NCI-H2196 treated with DMSO at 0.1 percent for 48 hours (cell line): ENCODE data around the gene SHANK2.
"Not testable (repeated sequence)": the region's sequence is repeated elsewhere in the genome, so short reads cannot be mapped to it uniquely, and the experiment has no call there.

Experiments used
- DNase-seq: peaks from one replicate; lab custom pipeline; 2025; ENCODE audit not compliant: unreplicated experiment; lab: John Stamatoyannopoulos, UW

The SHANK2 gene

GRCh38 chr11:71245601-71246391 lies 6.6 kb downstream of the SHANK2 start:
- no peak for DNase-seq

- no peak for DNase-seq
Observed at GRCh38 chr11:71244116-71244810, 8.1 kb downstream of the SHANK2 start.

- DNase-seq: no peak
Observed at GRCh38 chr11:71242391-71242790, 10.0 kb downstream of the SHANK2 start.

GRCh38 chr11:71241721-71242259 lies 10.6 kb downstream of the SHANK2 start:
- no peak for DNase-seq

GRCh38 chr11:71240865-71241691 lies 11.3 kb downstream of the SHANK2 start:
- no peak for DNase-seq

GRCh38 chr11:71240061-71240690 lies 12.2 kb downstream of the SHANK2 start:
- no peak for DNase-seq

GRCh38 chr11:71239581-71239980 lies 12.8 kb downstream of the SHANK2 start:
- no peak for DNase-seq

- DNase-seq: no peak
Observed at GRCh38 chr11:71238941-71239340, 13.4 kb downstream of the SHANK2 start.

- DNase-seq: no peak
Observed at GRCh38 chr11:71238285-71238875, 14.0 kb downstream of the SHANK2 start.

- DNase-seq: no peak
Observed at GRCh38 chr11:71237853-71238252, 14.5 kb downstream of the SHANK2 start.

GRCh38 chr11:71236836-71237475 lies 15.4 kb downstream of the SHANK2 start:
- DNase-seq: no peak

GRCh38 chr11:71235719-71236118 lies 16.7 kb downstream of the SHANK2 start:
- no peak for DNase-seq

- DNase-seq: not testable (repeated sequence)
Observed at GRCh38 chr11:71233896-71234852, 18.2 kb downstream of the SHANK2 start.

GRCh38 chr11:71232364-71232763 lies 20.0 kb downstream of the SHANK2 start:
- DNase-seq: no peak

GRCh38 chr11:71228961-71229360 lies 23.4 kb downstream of the SHANK2 start:
- DNase-seq: no peak

- no peak for DNase-seq
Observed at GRCh38 chr11:71227058-71227659, 25.2 kb downstream of the SHANK2 start.

- DNase-seq: no peak
Observed at GRCh38 chr11:71223671-71224660, 28.4 kb downstream of the SHANK2 start.
